ENCODE results near the gene GNLY. TPM values are rescaled to one million over a fixed set of nuclear protein-coding genes. Genes with fewer than 3 reads are reported as not detected.

GNLY gene
- total RNA-seq, 4 donors from 2014 or later: 3.6 to 36.1 (median 12.0) TPM

DNA sequence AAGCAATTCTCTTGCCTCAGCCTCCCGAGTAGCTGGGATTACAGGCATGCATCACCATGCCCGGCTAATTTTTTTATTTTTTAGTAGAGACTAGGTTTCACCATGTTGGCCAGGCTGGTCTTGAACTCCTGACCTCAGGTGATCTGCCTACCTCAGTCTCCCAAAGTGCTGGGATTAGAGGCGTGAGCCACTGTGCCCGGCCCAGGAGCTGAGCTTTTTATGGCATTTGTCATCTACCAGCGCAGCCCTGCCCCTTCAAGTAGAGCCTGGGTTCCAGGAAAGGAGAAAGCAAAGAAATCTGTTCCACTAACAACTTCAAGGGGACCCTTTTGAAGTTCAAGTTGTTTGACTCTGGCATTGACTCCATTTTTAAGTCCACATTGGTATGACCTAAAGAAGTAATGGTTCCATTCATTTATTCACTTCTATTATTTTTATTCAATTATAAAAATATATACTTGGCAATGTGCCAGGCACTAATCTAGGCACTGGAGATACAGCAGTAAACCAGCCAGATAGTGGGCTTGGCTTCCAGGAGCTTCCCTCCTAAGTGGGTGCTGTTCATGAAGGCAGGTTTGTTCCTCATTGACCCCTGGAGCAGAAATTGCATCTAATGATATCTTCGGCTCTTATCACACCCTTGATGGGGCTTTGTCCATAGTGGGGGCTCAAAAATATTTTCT, 18.2 kb upstream of the GNLY start:
- H3K27me3 ChIP-seq: no peaks in the 10 kb centered on the region
- in situ Hi-C loops (cut with MboI; ENCODE audit: low sequenced_read_pairs in 4 of 4): no loop called here
- no peaks in the 10 kb centered on the region for H3K9me3 ChIP-seq
- DNase-seq (peak in 1 of 2 donors; percentile 10), ATAC-seq (no peak)
- intact Hi-C loops (cut with DNase I; ENCODE audit: low total_unique reads): no loop called here
- H3K4me3 ChIP-seq: no peak overlapping the region
- H3K27ac ChIP-seq: no peak overlapping the region
- no peak for TF ChIP-seq POLR2A (IDR thresholded peaks at IDR 0.05)
- TF ChIP-seq, protein P1, sequence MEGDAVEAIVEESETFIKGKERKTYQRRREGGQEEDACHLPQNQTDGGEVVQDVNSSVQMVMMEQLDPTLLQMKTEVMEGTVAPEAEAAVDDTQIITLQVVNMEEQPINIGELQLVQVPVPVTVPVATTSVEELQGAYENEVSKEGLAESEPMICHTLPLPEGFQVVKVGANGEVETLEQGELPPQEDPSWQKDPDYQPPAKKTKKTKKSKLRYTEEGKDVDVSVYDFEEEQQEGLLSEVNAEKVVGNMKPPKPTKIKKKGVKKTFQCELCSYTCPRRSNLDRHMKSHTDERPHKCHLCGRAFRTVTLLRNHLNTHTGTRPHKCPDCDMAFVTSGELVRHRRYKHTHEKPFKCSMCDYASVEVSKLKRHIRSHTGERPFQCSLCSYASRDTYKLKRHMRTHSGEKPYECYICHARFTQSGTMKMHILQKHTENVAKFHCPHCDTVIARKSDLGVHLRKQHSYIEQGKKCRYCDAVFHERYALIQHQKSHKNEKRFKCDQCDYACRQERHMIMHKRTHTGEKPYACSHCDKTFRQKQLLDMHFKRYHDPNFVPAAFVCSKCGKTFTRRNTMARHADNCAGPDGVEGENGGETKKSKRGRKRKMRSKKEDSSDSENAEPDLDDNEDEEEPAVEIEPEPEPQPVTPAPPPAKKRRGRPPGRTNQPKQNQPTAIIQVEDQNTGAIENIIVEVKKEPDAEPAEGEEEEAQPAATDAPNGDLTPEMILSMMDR (IDR thresholded peaks at IDR 0.05 in 4 of 5, conservative IDR thresholded peaks at IDR 0.05 in 1 of 5): no peak
- H3K36me3 ChIP-seq: no peaks in the 10 kb centered on the region
- peaks cover 36 to 55% of the 10 kb centered on the region in 2 donors for H3K4me1 ChIP-seq

DNA sequence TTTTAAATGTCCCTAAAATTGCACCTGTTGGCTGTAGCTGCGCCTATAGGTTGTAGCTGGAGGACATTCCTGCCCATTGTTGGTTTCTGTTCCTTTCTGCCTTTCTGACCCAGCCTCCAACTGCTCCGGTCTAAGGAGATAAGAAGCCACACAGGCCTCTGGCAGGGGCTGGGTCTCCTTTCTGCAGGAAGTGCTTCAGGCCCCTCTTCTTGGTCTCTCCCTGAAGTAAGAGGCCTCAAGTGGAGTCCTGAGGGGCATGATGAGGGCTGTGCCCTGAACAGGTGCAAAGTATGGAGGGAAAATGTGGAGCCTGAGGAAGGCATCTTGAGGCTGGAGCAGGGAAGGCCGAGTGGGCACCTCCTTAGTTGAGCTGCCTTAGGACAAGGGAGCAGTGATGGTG, 15.8 kb upstream of the GNLY start:
- intact Hi-C loops (cut with DNase I; ENCODE audit: low total_unique reads) (loop anchor here (2.0 kb wide), 1 partner anchor 136 kb away; no protein-coding TSS in a partner anchor), in situ Hi-C loops (cut with MboI; ENCODE audit: low sequenced_read_pairs in 4 of 4) (no loop called here)
- Histone ChIP-seq H3K27me3 (no peaks in the 10 kb centered on the region), H3K36me3 (no peaks in the 10 kb centered on the region), H3K4me1 (peaks cover 48 to 62% of the 10 kb centered on the region in 2 donors), H3K4me3 (no peak overlapping the region), H3K9me3 (no peaks in the 10 kb centered on the region), H3K27ac (peak overlapping the region; percentile 64 to 93 (median 88))
- ATAC-seq (no peak), DNase-seq (no peak)
- no peak for TF ChIP-seq POLR2A (IDR thresholded peaks at IDR 0.05)
- TF ChIP-seq, protein P1 (IDR thresholded peaks at IDR 0.05 in 4 of 5, conservative IDR thresholded peaks at IDR 0.05 in 1 of 5): no peak

DNA sequence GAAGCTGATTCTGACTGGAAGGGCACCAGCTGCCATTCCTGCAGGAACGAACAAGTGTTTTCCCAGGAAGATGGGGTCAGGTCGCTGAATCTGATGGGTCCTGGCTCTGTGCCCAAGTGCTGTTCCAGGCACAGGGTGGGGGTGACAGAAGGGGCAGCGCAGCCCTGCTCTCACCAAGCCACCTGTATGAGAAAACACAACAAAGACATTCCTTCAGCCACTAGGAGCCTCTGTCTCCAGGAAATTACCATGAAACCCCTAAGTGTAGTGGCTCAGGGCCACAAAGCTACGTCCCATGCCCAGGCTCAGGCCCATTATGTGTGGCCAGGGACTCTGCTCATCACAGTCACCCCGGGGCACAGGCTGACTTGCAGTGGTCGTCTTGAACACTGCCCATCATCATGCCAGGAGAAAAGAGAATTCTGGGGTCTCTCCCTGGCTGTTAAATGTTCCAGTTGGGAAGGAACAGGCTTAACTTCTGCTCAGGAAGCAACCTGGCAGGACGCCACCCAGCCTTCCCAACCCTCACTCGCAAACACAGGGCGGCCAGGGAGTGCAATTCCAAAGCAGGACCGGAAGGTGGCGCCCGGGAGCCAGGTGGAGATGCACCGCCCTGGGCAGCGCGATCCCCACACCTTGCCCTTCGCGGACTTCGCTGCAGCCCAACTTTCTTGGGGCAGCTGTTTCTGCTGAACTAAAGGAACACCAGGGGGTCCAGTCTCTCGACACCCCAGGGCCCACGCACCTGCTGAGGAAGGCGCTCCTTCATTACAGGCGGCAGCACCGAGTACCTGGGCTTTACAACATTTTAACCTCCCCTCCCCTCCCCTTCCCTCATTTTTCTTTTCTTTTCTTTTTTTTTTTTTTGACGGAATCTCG, 15.1 kb upstream of the GNLY start:
- H3K4me1 ChIP-seq: peaks cover 45 to 57% of the 10 kb centered on the region in 2 donors
- H3K27me3 ChIP-seq: no peaks in the 10 kb centered on the region
- intact Hi-C loops (cut with DNase I; ENCODE audit: low total_unique reads): loop anchor here (1.0 to 2.0 kb wide), 2 partner anchors 28 to 136 kb away; no protein-coding TSS in a partner anchor
- no peak overlapping the region for H3K4me3 ChIP-seq
- no peak for TF ChIP-seq POLR2A (IDR thresholded peaks at IDR 0.05)
- TF ChIP-seq, protein P1 (IDR thresholded peaks at IDR 0.05 in 4 of 5, conservative IDR thresholded peaks at IDR 0.05 in 1 of 5): peak; percentile 98 to 100 (median 99)
- H3K36me3 ChIP-seq: no peaks in the 10 kb centered on the region
- in situ Hi-C loops (cut with MboI; ENCODE audit: low sequenced_read_pairs in 4 of 4): no loop called here
- peak overlapping the region; percentile 87 to 93 (median 90) for H3K27ac ChIP-seq
- DNase-seq: peak; percentile 86 to 94
- no peaks in the 10 kb centered on the region for H3K9me3 ChIP-seq
- peak; percentile 38 to 50 for ATAC-seq

DNA sequence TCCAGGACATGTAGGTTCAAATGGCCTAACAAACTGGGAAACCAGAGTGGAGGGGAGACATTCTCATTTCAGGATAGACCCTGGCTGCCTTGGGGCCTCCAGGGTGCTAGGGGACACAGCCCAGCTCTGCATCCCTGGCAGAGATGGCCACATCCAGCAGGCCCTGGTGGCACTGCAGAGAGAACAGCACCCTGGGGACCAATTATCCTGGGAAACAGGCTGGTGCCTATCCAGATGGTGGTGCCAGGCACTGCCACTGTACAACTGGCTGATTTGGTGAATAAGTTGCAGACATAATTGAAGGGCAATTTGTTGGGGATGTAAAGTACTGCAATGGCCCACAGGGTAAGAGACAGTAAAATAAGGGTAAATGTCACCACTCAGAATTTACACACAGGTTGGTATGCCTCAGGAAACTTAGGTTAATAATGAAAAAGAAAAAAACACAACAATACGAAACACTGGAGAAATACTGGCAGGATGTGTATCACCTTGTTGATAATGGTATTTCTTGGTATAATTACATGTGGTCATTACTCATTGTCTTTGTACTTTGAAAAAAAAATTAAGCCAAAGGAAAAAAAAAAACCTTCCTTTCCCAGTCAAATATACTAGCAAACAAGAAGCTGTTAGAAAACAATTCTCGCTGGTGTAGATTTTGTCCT, 13.3 kb upstream of the GNLY start:
- peak overlapping the region; percentile 87 to 93 (median 90) for H3K27ac ChIP-seq
- intact Hi-C loops (cut with DNase I; ENCODE audit: low total_unique reads): no loop called here

More for the DNA sequence above, 13.3 kb upstream of the GNLY start:
- in situ Hi-C loops (cut with MboI; ENCODE audit: low sequenced_read_pairs in 4 of 4): no loop called here
- no peaks in the 10 kb centered on the region for H3K36me3 ChIP-seq
- TF ChIP-seq, protein P1 (IDR thresholded peaks at IDR 0.05 in 4 of 5, conservative IDR thresholded peaks at IDR 0.05 in 1 of 5): no peak
- no peak for TF ChIP-seq POLR2A (IDR thresholded peaks at IDR 0.05)
- H3K4me3 ChIP-seq: no peak overlapping the region
- ATAC-seq: no peak
- H3K9me3 ChIP-seq: no peaks in the 10 kb centered on the region
- peaks cover 33 to 45% of the 10 kb centered on the region in 2 donors for H3K4me1 ChIP-seq
- H3K27me3 ChIP-seq: no peaks in the 10 kb centered on the region
- peak in 1 of 2 donors; percentile 20 for DNase-seq

All from gastrocnemius medialis (tissue), 4 donors.